HL-60 (cell line): ENCODE measurements around the gene KRT36.

ENCODE experiments used
- DNase-seq, 2 experiments: peaks; one replicate each; pipeline ENCODE4 v3.0.0-alpha.2; 2010 to 2020; ENCODE audit warnings: low read depth in 1 of 2, low spot score in 1 of 2
- H3K27ac ChIP-seq: fragments of 250-450 bp; sonication (Bioruptor Pico); replicated peaks from 2 replicates; pipeline ENCODE4 v1.5.1; 2020; ENCODE audit warnings: mild to moderate bottlenecking, moderate library complexity
- H3K27me3 ChIP-seq: fragments of 250-450 bp; sonication (Bioruptor Pico); 2 replicates; pipeline ENCODE4 v1.5.1; 2021; ENCODE audit warnings: mild to moderate bottlenecking, moderate library complexity; ENCODE audit not compliant: insufficient read depth, poor library complexity, severe bottlenecking
- H3K4me3 ChIP-seq: replicated peaks from 2 replicates; pipeline ENCODE4 v1.5.1; 2011; ENCODE audit warnings: mild to moderate bottlenecking, control low read depth, low read length; ENCODE audit not compliant: insufficient read depth
- CTCF ChIP-seq: IDR thresholded peaks from one replicate; pipeline ENCODE4 v1.5.1; 2011; ENCODE audit warnings: low read length, control low read depth, inconsistent platforms; ENCODE audit not compliant: insufficient read depth
- GABPA ChIP-seq: IDR thresholded peaks from 2 replicates; pipeline ENCODE4 v1.6.1; 2012; ENCODE audit warnings: low read depth
- POLR2AphosphoS5 ChIP-seq: IDR thresholded peaks from 2 replicates; pipeline ENCODE4 v1.6.1; 2012; ENCODE audit warnings: low read depth
- REST ChIP-seq: IDR thresholded peaks from 2 replicates; pipeline ENCODE4 v1.6.1; 2012; ENCODE audit warnings: low read depth; ENCODE audit not compliant: insufficient replicate concordance
- SPI1 ChIP-seq: IDR thresholded peaks from 2 replicates; pipeline ENCODE4 v1.6.1; 2012; ENCODE audit warnings: low read depth, mild to moderate bottlenecking, borderline replicate concordance

The KRT36 gene

GRCh38 chr17:41528959-41529353 is 39.2 kb upstream of the KRT36 start:
- peaks cover 34% of the 10 kb centered on the region for H3K27me3 ChIP-seq
- no peak for DNase-seq
- H3K27ac ChIP-seq = no peak overlapping the region
- H3K4me3 ChIP-seq = no peak overlapping the region
- no peak for TF ChIP-seq CTCF
- no peak for TF ChIP-seq POLR2AphosphoS5
- no peak for TF ChIP-seq SPI1
- TF ChIP-seq REST = no peak
- no peak for TF ChIP-seq GABPA

GRCh38 chr17:41527063-41528023 is 37.6 kb upstream of the KRT36 start:
- no peak for DNase-seq
- Histone ChIP-seq H3K27me3 (peaks cover 32% of the 10 kb centered on the region), H3K27ac (no peak overlapping the region), H3K4me3 (no peak overlapping the region)
- TF ChIP-seq REST (no peak), GABPA (no peak), CTCF (no peak), POLR2AphosphoS5 (no peak), SPI1 (no peak)

- no peak for DNase-seq
- TF ChIP-seq REST (no peak), GABPA (no peak), CTCF (no peak), SPI1 (no peak), POLR2AphosphoS5 (no peak)
- Histone ChIP-seq H3K27ac (no peak overlapping the region), H3K4me3 (no peak overlapping the region), H3K27me3 (peaks cover 25% of the 10 kb centered on the region)
Observed at GRCh38 chr17:41524261-41524660, 34.6 kb upstream of the KRT36 start.
